ENCODE results near the gene PRRC2A. TPM values are rescaled to one million over a fixed set of nuclear protein-coding genes. Genes with fewer than 3 reads are reported as not detected.
A peak's percentile ranks its signal among the peaks of the same experiment; 100 is the strongest.

The PRRC2A gene
- 62.1 and 62.4 TPM in 2 replicates for total RNA-seq (2014; rRNA removed; shearing (Covaris generic))

GRCh38 chr6:31620586-31621319 is at the start of gene PRRC2A:
Gene PRRC2A, plus strand, starts transcription at chr6:31620715. Its CDS starts 2,075 bp downstream, at chr6:31622790.
- DNase-seq (ENCODE audit: low spot score), result peak; percentile 65
- in situ Hi-C loops (cut with HindIII; ENCODE audit: low sequenced_read_pairs), result no loop called here

- DNase-seq (ENCODE audit: low spot score), result no peak
- in situ Hi-C loops (cut with HindIII; ENCODE audit: low sequenced_read_pairs), result no loop called here
Observed at GRCh38 chr6:31572041-31572911, 48.2 kb upstream of the PRRC2A start, which contains the start of gene LTA. Gene LTA, plus strand, starts transcription at chr6:31572289. Its CDS starts 454 bp downstream, at chr6:31572743.

DNA sequence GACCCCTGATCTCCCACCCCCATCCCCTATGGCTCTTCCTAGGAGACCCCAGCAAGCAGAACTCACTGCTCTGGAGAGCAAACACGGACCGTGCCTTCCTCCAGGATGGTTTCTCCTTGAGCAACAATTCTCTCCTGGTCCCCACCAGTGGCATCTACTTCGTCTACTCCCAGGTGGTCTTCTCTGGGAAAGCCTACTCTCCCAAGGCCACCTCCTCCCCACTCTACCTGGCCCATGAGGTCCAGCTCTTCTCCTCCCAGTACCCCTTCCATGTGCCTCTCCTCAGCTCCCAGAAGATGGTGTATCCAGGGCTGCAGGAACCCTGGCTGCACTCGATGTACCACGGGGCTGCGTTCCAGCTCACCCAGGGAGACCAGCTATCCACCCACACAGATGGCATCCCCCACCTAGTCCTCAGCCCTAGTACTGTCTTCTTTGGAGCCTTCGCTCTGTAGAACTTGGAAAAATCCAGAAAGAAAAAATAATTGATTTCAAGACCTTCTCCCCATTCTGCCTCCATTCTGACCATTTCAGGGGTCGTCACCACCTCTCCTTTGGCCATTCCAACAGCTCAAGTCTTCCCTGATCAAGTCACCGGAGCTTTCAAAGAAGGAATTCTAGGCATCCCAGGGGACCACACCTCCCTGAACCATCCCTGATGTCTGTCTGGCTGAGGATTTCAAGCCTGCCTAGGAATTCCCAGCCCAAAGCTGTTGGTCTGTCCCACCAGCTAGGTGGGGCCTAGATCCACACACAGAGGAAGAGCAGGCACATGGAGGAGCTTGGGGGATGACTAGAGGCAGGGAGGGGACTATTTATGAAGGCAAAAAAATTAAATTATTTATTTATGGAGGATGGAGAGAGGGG is 47.0 kb upstream of the PRRC2A start:
- in situ Hi-C loops (cut with HindIII; ENCODE audit: low sequenced_read_pairs), result no loop called here
- no peak for DNase-seq (ENCODE audit: low spot score)

- no peak for DNase-seq (ENCODE audit: low spot score)
- in situ Hi-C loops (cut with HindIII; ENCODE audit: low sequenced_read_pairs), result no loop called here
Observed at GRCh38 chr6:31574106-31575061, 46.1 kb upstream of the PRRC2A start.

DNA sequence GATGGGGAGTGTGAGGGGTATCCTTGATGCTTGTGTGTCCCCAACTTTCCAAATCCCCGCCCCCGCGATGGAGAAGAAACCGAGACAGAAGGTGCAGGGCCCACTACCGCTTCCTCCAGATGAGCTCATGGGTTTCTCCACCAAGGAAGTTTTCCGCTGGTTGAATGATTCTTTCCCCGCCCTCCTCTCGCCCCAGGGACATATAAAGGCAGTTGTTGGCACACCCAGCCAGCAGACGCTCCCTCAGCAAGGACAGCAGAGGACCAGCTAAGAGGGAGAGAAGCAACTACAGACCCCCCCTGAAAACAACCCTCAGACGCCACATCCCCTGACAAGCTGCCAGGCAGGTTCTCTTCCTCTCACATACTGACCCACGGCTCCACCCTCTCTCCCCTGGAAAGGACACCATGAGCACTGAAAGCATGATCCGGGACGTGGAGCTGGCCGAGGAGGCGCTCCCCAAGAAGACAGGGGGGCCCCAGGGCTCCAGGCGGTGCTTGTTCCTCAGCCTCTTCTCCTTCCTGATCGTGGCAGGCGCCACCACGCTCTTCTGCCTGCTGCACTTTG is 45.1 kb upstream of the PRRC2A start, which contains the start of gene TNF:
TSS of gene TNF (plus strand) at position 231 of the 567 bp plus-strand sequence. CDS start at position 408, 177 bp downstream.
- in situ Hi-C loops (cut with HindIII; ENCODE audit: low sequenced_read_pairs), result no loop called here
- no peak for DNase-seq (ENCODE audit: low spot score)

- DNase-seq (ENCODE audit: low spot score), result no peak
- in situ Hi-C loops (cut with HindIII; ENCODE audit: low sequenced_read_pairs), result no loop called here
Observed at GRCh38 chr6:31575952-31576685, 44.4 kb upstream of the PRRC2A start.

GRCh38 chr6:31576897-31577578 is 43.5 kb upstream of the PRRC2A start:
- in situ Hi-C loops (cut with HindIII; ENCODE audit: low sequenced_read_pairs), result no loop called here
- DNase-seq (ENCODE audit: low spot score), result no peak

GRCh38 chr6:31577579-31577966 is 42.9 kb upstream of the PRRC2A start:
- in situ Hi-C loops (cut with HindIII; ENCODE audit: low sequenced_read_pairs), result no loop called here
- DNase-seq (ENCODE audit: low spot score), result no peak

GRCh38 chr6:31578184-31579118 is 42.1 kb upstream of the PRRC2A start:
- in situ Hi-C loops (cut with HindIII; ENCODE audit: low sequenced_read_pairs), result no loop called here
- no peak for DNase-seq (ENCODE audit: low spot score)

DNA sequence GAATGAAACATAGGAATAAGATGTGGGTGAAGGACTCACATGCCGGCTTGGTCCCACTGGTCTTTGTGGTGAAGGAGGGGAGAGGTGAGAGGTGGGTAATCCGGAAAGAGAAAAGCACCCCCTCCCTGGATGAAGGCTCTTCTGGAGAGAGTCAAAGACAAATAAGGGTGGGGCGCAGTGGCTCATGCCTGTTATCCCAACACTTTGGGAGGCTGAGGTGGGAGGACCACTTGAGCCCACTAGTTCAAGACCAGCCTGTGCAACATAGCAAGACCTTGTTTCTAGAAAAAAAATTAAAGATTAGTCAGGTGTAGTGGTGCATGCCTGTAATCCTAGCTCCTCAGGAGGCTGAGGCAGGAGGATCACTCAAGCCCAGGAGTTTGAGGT is 41.4 kb upstream of the PRRC2A start:
- no peak for DNase-seq (ENCODE audit: low spot score)
- in situ Hi-C loops (cut with HindIII; ENCODE audit: low sequenced_read_pairs), result no loop called here

GRCh38 chr6:31579546-31580437 is 40.7 kb upstream of the PRRC2A start:
- DNase-seq (ENCODE audit: low spot score), result no peak
- in situ Hi-C loops (cut with HindIII; ENCODE audit: low sequenced_read_pairs), result loop anchor here (5.0 kb wide), 1 partner anchor 37 kb away; the partner anchor contains the start of gene DDX39B

GRCh38 chr6:31580438-31580740 is 40.1 kb upstream of the PRRC2A start:
- DNase-seq (ENCODE audit: low spot score), result no peak
- in situ Hi-C loops (cut with HindIII; ENCODE audit: low sequenced_read_pairs), result loop anchor here (5.0 kb wide), 1 partner anchor 38 kb away; the partner anchor contains the start of gene DDX39B

GRCh38 chr6:31580807-31581433 is 39.6 kb upstream of the PRRC2A start:
- in situ Hi-C loops (cut with HindIII; ENCODE audit: low sequenced_read_pairs), result loop anchor here (5.0 kb wide), 1 partner anchor 39 kb away; the partner anchor contains the start of gene DDX39B
- DNase-seq (ENCODE audit: low spot score), result peak; percentile 79

Data from G401 (cell line).